Mucosa of descending colon (tissue), 3 donors: ENCODE measurements around the gene ADAMTS17. TPM values are rescaled to one million over a fixed set of nuclear protein-coding genes. Genes with fewer than 3 reads are reported as not detected.

Experiments
- ATAC-seq: fragments of 200-7000 bp; cut with Tn5 transposase; one replicate; pipeline ENCODE4 v1.9.1; 2020; ENCODE audit warnings: mild to moderate bottlenecking, moderate library complexity
- DNase-seq, 3 donors: peaks; one replicate each; pipeline ENCODE4 v3.0.0-alpha.2; 2020
- H3K36me3 ChIP-seq: fragments of 200-600 bp; one replicate; pipeline ENCODE4 v1.8.0; 2021; ENCODE audit warnings: low read depth, mild to moderate bottlenecking
- H3K4me1 ChIP-seq: fragments of 200-600 bp; one replicate; pipeline ENCODE4 v1.8.0; 2021; ENCODE audit warnings: low read depth, mild to moderate bottlenecking
- H3K4me3 ChIP-seq: fragments of 200-600 bp; one replicate; pipeline ENCODE4 v1.8.0; 2021; ENCODE audit warnings: mild to moderate bottlenecking
- H3K9me3 ChIP-seq: fragments of 200-600 bp; one replicate; pipeline ENCODE4 v1.8.0; 2021; ENCODE audit warnings: mild to moderate bottlenecking
- CTCF ChIP-seq: fragments of 200-600 bp; IDR thresholded peaks from one replicate; pipeline ENCODE4 v1.8.0; 2022; ENCODE audit warnings: antibody characterized with exemption, mild to moderate bottlenecking
- intact Hi-C, 2 donors: fragments of 100-400 bp; cut with DNase I in 1 of 2; cut with micrococcal nuclease in 1 of 2; formaldehyde crosslinking; loops; one replicate each; pipeline versions ENCODE4 v1.11.0 to v1.11.1; 2022; cut with DNase I, micrococcal nuclease
- total RNA-seq, 3 donors: library from RNA; stranded (reverse); fragmentation: NEBNext Ultra II Directional in 2 of 3; extraction: Animal tissue kit (Norgen Biotek cat#: 25700) in 2 of 3; gene quantifications; one replicate each; pipeline versions ENCODE4 v1.2.1 to v1.2.4, GENCODE V29; 2021 to 2023
- donor health status: DM: no; HTN: no; CAD: no; lungs with moderate emphysema.
- donor health status: DM: no; HTN: no; CAD: no.
- donor health status: DM: no; HTN: yes; CAD: no.

Gene ADAMTS17
- total RNA-seq, 3 donors from 2014 or later, result 5.2 to 13.8 (median 6.3) TPM

GRCh38 chr15:100171411-100171810 lies 170.4 kb downstream of the ADAMTS17 start:
- TF ChIP-seq CTCF, result no peak
- Histone ChIP-seq H3K4me1 (no peaks in the 10 kb centered on the region), H3K9me3 (peaks cover 28% of the 10 kb centered on the region), H3K36me3 (no peaks in the 10 kb centered on the region), H3K4me3 (no peak overlapping the region)
- intact Hi-C loops, result no loop called here
- ATAC-seq, result no peak
- DNase-seq, result no peak

- no peak for DNase-seq
- Histone ChIP-seq H3K4me3 (no peak overlapping the region), H3K36me3 (no peaks in the 10 kb centered on the region), H3K9me3 (peaks cover 28% of the 10 kb centered on the region), H3K4me1 (no peaks in the 10 kb centered on the region)
- no peak for TF ChIP-seq CTCF
- ATAC-seq, result peak; percentile 11
- intact Hi-C loops, result no loop called here
Measured at GRCh38 chr15:100170291-100171210, 171.2 kb downstream of the ADAMTS17 start.

GRCh38 chr15:100169615-100170290 lies 172.0 kb downstream of the ADAMTS17 start:
- DNase-seq, result no peak
- H3K4me3 ChIP-seq, result no peak overlapping the region
- peaks cover 28% of the 10 kb centered on the region for H3K9me3 ChIP-seq
- ATAC-seq, result no peak
- H3K4me1 ChIP-seq, result no peaks in the 10 kb centered on the region
- TF ChIP-seq CTCF, result no peak
- H3K36me3 ChIP-seq, result no peaks in the 10 kb centered on the region
- intact Hi-C loops, result no loop called here

GRCh38 chr15:100168787-100169186 lies 173.0 kb downstream of the ADAMTS17 start:
- Histone ChIP-seq H3K36me3 (no peaks in the 10 kb centered on the region), H3K4me1 (no peaks in the 10 kb centered on the region), H3K9me3 (peaks cover 25% of the 10 kb centered on the region), H3K4me3 (no peak overlapping the region)
- ATAC-seq (no peak), DNase-seq (no peak)
- intact Hi-C loops, result no loop called here
- no peak for TF ChIP-seq CTCF

- intact Hi-C loops, result no loop called here
- no peak for DNase-seq
- ATAC-seq, result no peak
- Histone ChIP-seq H3K4me1 (no peaks in the 10 kb centered on the region), H3K4me3 (no peak overlapping the region), H3K36me3 (no peaks in the 10 kb centered on the region), H3K9me3 (peaks cover 17% of the 10 kb centered on the region)
- TF ChIP-seq CTCF, result no peak
Measured at GRCh38 chr15:100167884-100168375, 173.8 kb downstream of the ADAMTS17 start.
